Spleen (tissue), 11 donors: ENCODE measurements around the gene CHD9. TPM values are rescaled to one million over a fixed set of nuclear protein-coding genes. Genes with fewer than 3 reads are reported as not detected.
"Not testable (repeated sequence)": the region's sequence is repeated elsewhere in the genome, so short reads cannot be mapped to it uniquely, and the experiment has no call there.

Experiments
- DNase-seq: peaks from one replicate; pipeline ENCODE4 v3.0.0-alpha.2; 2020
- H3K27ac ChIP-seq, 8 donors: fragments of 200-600 bp; sonication (generic) in 7 of 8; 1 replicate in 4 of 8; 2 replicates in 4 of 8; pipeline versions ENCODE4 v1.5.0 to v1.8.0; 2016 to 2021; ENCODE audit warnings: inconsistent platforms in 4 of 8, mild to moderate bottlenecking in 4 of 8, moderate library complexity in 1 of 8
- H3K27me3 ChIP-seq, 7 donors: fragments of 200-600 bp; sonication (generic) in 6 of 7; replicated peaks in 1 of 7; 1 replicate in 4 of 7; 2 replicates in 3 of 7; pipeline versions ENCODE4 v1.5.0 to v1.8.0; 2016 to 2021; ENCODE audit warnings: inconsistent platforms in 3 of 7, mild to moderate bottlenecking in 1 of 7
- H3K36me3 ChIP-seq, 6 donors: fragments of 200-600 bp; sonication (generic) in 5 of 6; 1 replicate in 4 of 6; 2 replicates in 2 of 6; pipeline versions ENCODE4 v1.5.0 to v1.8.0; 2016 to 2021; ENCODE audit warnings: inconsistent platforms in 2 of 6
- H3K4me1 ChIP-seq, 6 donors: fragments of 200-600 bp; sonication (generic) in 5 of 6; 1 replicate in 3 of 6; 2 replicates in 3 of 6; pipeline versions ENCODE4 v1.5.0 to v1.8.0; 2016 to 2021; ENCODE audit warnings: inconsistent platforms in 3 of 6
- H3K4me3 ChIP-seq, 8 donors: fragments of 200-600 bp; sonication (generic) in 7 of 8; 1 replicate in 4 of 8; 2 replicates in 4 of 8; pipeline versions ENCODE4 v1.5.0 to v1.8.0; 2016 to 2021; ENCODE audit warnings: inconsistent platforms in 4 of 8, mild to moderate bottlenecking in 4 of 8, moderate library complexity in 2 of 8
- H3K9me3 ChIP-seq, 8 donors: fragments of 200-600 bp; sonication (generic) in 7 of 8; 1 replicate in 4 of 8; 2 replicates in 4 of 8; pipeline versions ENCODE4 v1.5.0 to v1.8.0; 2016 to 2021; ENCODE audit warnings: inconsistent platforms in 4 of 8
- CTCF ChIP-seq, 11 experiments: fragments of 200-600 bp in 7 of 11; fragments of 450-650 bp in 4 of 11; sonication (generic) in 4 of 11; IDR thresholded peaks in 8 of 11; conservative IDR thresholded peaks in 3 of 11; 1 replicate in 7 of 11; 2 replicates in 4 of 11; pipeline versions ENCODE4 v1.4.0 to v1.8.0; 2016 to 2021; ENCODE audit warnings: antibody characterized with exemption in 11 of 11, inconsistent platforms in 4 of 11, mild to moderate bottlenecking in 1 of 11
- POLR2A ChIP-seq, 3 donors: fragments of 450-650 bp; IDR thresholded peaks; one replicate each; pipeline ENCODE4 v1.5.1; 2017; ENCODE audit warnings: antibody characterized with exemption in 3 of 3, mild to moderate bottlenecking in 1 of 3
- POLR2AphosphoS5 ChIP-seq, 3 donors: sonication (generic); formaldehyde crosslinking; IDR thresholded peaks; one replicate each; pipeline ENCODE4 v1.5.1; 2017; ENCODE audit warnings: antibody characterized with exemption in 3 of 3
- WGBS, 5 donors: extraction: QIAGEN DNeasy Blood & Tissue Kit in 3 of 5; methylation state at CpG; one replicate each; pipeline versions ENCODE4 v1.1.5 to v1.1.7; 2013 to 2018; 5-methylcytosine and 5-hydroxymethylcytosine counted together
- intact Hi-C: fragments of 100-400 bp; cut with DNase I; formaldehyde crosslinking; loops from one replicate; pipeline ENCODE4 v1.15.0; 2023; ENCODE audit warnings: low total_unique reads
- polyA plus RNA-seq, 3 donors: library from polyadenylated mRNA; stranded (reverse); fragments of 200-250 nt; gene quantifications; one replicate each; pipeline ENCODE4 v1.2.1, GENCODE V29; 2013
- total RNA-seq, 7 donors: library from RNA; depleted of rRNA in 3 of 7; stranded (reverse); fragments of >200 nt in 3 of 7; fragmentation: NEBNext Ultra II Directional in 4 of 7; extraction: Animal tissue kit (Norgen Biotek cat#: 25700) in 4 of 7; gene quantifications; one replicate each; pipeline versions ENCODE4 v1.1.0 to v1.2.1, GENCODE V29; 2016 to 2021
- donor health status: healthy with polysubstance abuse.
- donor health status: DM: no; HTN: no; CAD: no; lungs with moderate emphysema.
- donor health status: DM: no; HTN: no; CAD: no.
- donor health status: Bipolar disorder and iron deficiency.
- donor health status: healthy.
- donor health status: DM: no; HTN: no; CAD: no.
- donor health status: DM: yes; HTN: yes; CAD: no.

The CHD9 gene
- total and polyA plus RNA-seq, 10 donors, result 16.7 to 93.3 (median 76.0) TPM

GRCh38 chr16:53043986-53044601 is 10.7 kb upstream of the CHD9 start:
- H3K4me3 ChIP-seq, result no peak overlapping the region

GRCh38 chr16:53045341-53046220 is 9.2 kb upstream of the CHD9 start:
- H3K27me3 ChIP-seq, result peaks cover 0 to 8% (median 0%) of the 10 kb centered on the region in 7 donors
- intact Hi-C loops, result no loop called here
- H3K4me3 ChIP-seq, result no peak overlapping the region
- H3K9me3 ChIP-seq, result no peaks in the 10 kb centered on the region
- no peak for DNase-seq
- H3K36me3 ChIP-seq, result no peaks in the 10 kb centered on the region
- H3K4me1 ChIP-seq, result peaks cover 0 to 12% (median 6%) of the 10 kb centered on the region in 6 donors
- TF ChIP-seq POLR2A (IDR thresholded peaks at IDR 0.05), result no peak
- no peak for TF ChIP-seq CTCF (IDR thresholded peaks at IDR 0.05 in 8 of 11, conservative IDR thresholded peaks at IDR 0.05 in 3 of 11)
- no peak for TF ChIP-seq POLR2AphosphoS5 (IDR thresholded peaks at IDR 0.05)
- no peak overlapping the region for H3K27ac ChIP-seq
- WGBS, 5 donors, result 73 to 93% (median 88%) methylated on average over 6 of the region's 6 CpGs

More at GRCh38 chr16:53043986-53044601, 10.7 kb upstream of the CHD9 start:
- 52 to 73% (median 62%) methylated on average over 9 to 11 of the region's 11 CpGs for WGBS, 5 donors
- no peaks in the 10 kb centered on the region for H3K9me3 ChIP-seq
- no peak overlapping the region for H3K27ac ChIP-seq
- TF ChIP-seq POLR2AphosphoS5 (IDR thresholded peaks at IDR 0.05), result no peak
- no peak for TF ChIP-seq POLR2A (IDR thresholded peaks at IDR 0.05)
- no peak for TF ChIP-seq CTCF (IDR thresholded peaks at IDR 0.05 in 8 of 11, conservative IDR thresholded peaks at IDR 0.05 in 3 of 11)
- H3K4me1 ChIP-seq, result peaks cover 0 to 12% (median 6%) of the 10 kb centered on the region in 6 donors
- no peak for DNase-seq
- no peaks in the 10 kb centered on the region for H3K36me3 ChIP-seq
- intact Hi-C loops, result no loop called here
- peaks cover 0 to 8% (median 0%) of the 10 kb centered on the region in 7 donors for H3K27me3 ChIP-seq

- H3K9me3 ChIP-seq, H3K27ac ChIP-seq, H3K27me3 ChIP-seq, H3K36me3 ChIP-seq, intact Hi-C loops, H3K4me1 ChIP-seq, DNase-seq, H3K4me3 ChIP-seq: not testable (repeated sequence)
- 89 to 94% (median 90%) methylated on average over 5 of the region's 5 CpGs for WGBS, 5 donors
Measured at GRCh38 chr16:53047515-53047914, 7.3 kb upstream of the CHD9 start.

- Histone ChIP-seq H3K27me3 (peaks cover 0 to 8% (median 0%) of the 10 kb centered on the region in 7 donors), H3K4me3 (no peak overlapping the region), H3K27ac (no peak overlapping the region), H3K4me1 (no peaks in the 10 kb centered on the region), H3K36me3 (no peaks in the 10 kb centered on the region), H3K9me3 (no peaks in the 10 kb centered on the region)
- intact Hi-C loops, result no loop called here
- DNase-seq, result no peak
- 91 to 97% (median 93%) methylated on average over 4 of the region's 4 CpGs for WGBS, 5 donors
- no peak for TF ChIP-seq CTCF (IDR thresholded peaks at IDR 0.05 in 8 of 11, conservative IDR thresholded peaks at IDR 0.05 in 3 of 11)
- TF ChIP-seq POLR2A (IDR thresholded peaks at IDR 0.05), result no peak
- no peak for TF ChIP-seq POLR2AphosphoS5 (IDR thresholded peaks at IDR 0.05)
Measured at GRCh38 chr16:53048139-53048915, 6.5 kb upstream of the CHD9 start.

- not testable (repeated sequence) for H3K27me3 ChIP-seq, DNase-seq, H3K9me3 ChIP-seq, H3K27ac ChIP-seq, H3K4me3 ChIP-seq, H3K36me3 ChIP-seq
- 89 to 97% (median 94%) methylated on average over 2 to 4 of the region's 4 CpGs for WGBS, 5 donors
- H3K4me1 ChIP-seq, result peaks cover 11 to 24% (median 21%) of the 10 kb centered on the region in 6 donors
- intact Hi-C loops, result loop anchor here (10.0 kb wide), 4 partner anchors 84 to 234 kb away; no protein-coding TSS in a partner anchor
Measured at GRCh38 chr16:53051255-53051654, 3.5 kb upstream of the CHD9 start.
